Measurements from ENCODE around the gene PEX6. TPM values are rescaled to one million over a fixed set of nuclear protein-coding genes. Genes with fewer than 3 reads are reported as not detected.
A peak's percentile ranks its signal among the peaks of the same experiment; 100 is the strongest.

PEX6 gene
- total and polyA plus RNA-seq, 2 donors (not counting 3 experiments of a cell fraction or from before 2014, with no cell fraction given) = 9.9 to 11.2 TPM

DNA sequence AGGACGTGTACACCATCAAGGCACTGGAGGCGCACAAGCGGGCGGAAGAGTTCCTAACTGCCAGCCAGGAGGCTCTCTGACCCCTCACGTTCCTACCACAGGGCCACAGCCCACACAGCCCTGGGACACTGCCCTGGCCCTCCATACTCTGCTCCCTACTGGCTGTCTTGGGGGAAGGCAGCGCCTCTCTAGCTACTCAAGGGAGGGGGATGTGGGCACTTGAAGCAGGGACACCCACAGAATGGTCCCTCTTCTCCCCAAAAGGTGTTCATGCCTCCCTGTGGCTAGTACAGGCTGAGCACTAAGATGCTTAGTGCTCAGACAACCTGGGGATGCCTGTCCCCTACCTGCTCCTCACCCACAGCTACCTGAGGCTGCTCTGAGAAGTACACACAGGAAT is 32.2 kb upstream of the PEX6 start:
- BruUV-seq (replicated peaks) = TSS peak; percentile 13
- POLR2A ChIA-PET = no interaction called here
- Histone ChIP-seq H3K27me3 (ENCODE audit: control insufficient read depth in 2 of 2, insufficient read depth in 2 of 2, low read length in 2 of 2) (no peaks in the 10 kb centered on the region), H3K9me1 (replicated peaks; ENCODE audit: control insufficient read depth, extremely low read depth, insufficient read depth, low read length) (no peaks in the 10 kb centered on the region), H3K9ac (replicated peaks; ENCODE audit: extremely low read depth, insufficient read depth, low read length) (no peak overlapping the region), H3K4me2 (ENCODE audit: insufficient read depth, low read length) (no peak overlapping the region), H3K36me3 (ENCODE audit: control insufficient read depth in 2 of 2, extremely low read depth in 1 of 2, insufficient read depth in 2 of 2, low read length in 2 of 2) (peaks cover 16 to 33% of the 10 kb centered on the region in 2 experiments), H3K9me3 (replicated peaks; ENCODE audit: control insufficient read depth, insufficient read depth, low read length) (no peaks in the 10 kb centered on the region), H4K20me1 (replicated peaks; ENCODE audit: control insufficient read depth, extremely low read depth, insufficient read depth, low read length) (no peaks in the 10 kb centered on the region), H2AFZ (ENCODE audit: low read depth, low read length) (no peak overlapping the region), H3K79me2 (ENCODE audit: control insufficient read depth, insufficient read depth, low read length) (peaks cover 25% of the 10 kb centered on the region), H3K4me3 (replicated peaks in 1 of 3; ENCODE audit: insufficient read depth in 1 of 3, low read depth in 1 of 3, low read length in 3 of 3) (no peak overlapping the region), H3K4me1 (ENCODE audit: control insufficient read depth, extremely low read depth, insufficient read depth, low read length) (peaks cover 17% of the 10 kb centered on the region), H3K27ac (ENCODE audit: insufficient read depth, low read depth, low read length) (no peak overlapping the region)
- DNase-seq (ENCODE audit: low read depth, low spot score) = no peak
- FAIRE-seq = no peak
- dilution Hi-C loops (cut with MboI; ENCODE audit: extremely low pct_ligation_motif_present, low sequenced_read_pairs) = no loop called here
- CTCF ChIA-PET = interaction anchor here (1.1 to 8.7 kb wide), 5 partner anchors 27 to 133 kb away, joined by 3 to 55 read pairs (median 5); partner anchors contain the start of gene PPP2R5D
- TF ChIP-seq FOS (IDR thresholded peaks at IDR 0.05; ENCODE audit: borderline replicate concordance, insufficient read depth, low read length) = no peak
- no peak for TF ChIP-seq JUN (IDR thresholded peaks at IDR 0.05; ENCODE audit: borderline replicate concordance, insufficient read depth, insufficient read length, low read depth)
- no peak for TF ChIP-seq MYC (IDR thresholded peaks at IDR 0.05; ENCODE audit: low read depth, low read length)
- TF ChIP-seq POLR2AphosphoS5 (IDR thresholded peaks at IDR 0.05; ENCODE audit: insufficient read depth, low read depth, low read length) = no peak
- TF ChIP-seq EZH2 (IDR thresholded peaks at IDR 0.05; ENCODE audit: borderline replicate concordance, low read depth, low read length, severe bottlenecking) = no peak
- no peak for TF ChIP-seq GATA2 (IDR thresholded peaks at IDR 0.05; ENCODE audit: insufficient read depth, insufficient read length, low read depth, low read length)
- TF ChIP-seq, protein P1, sequence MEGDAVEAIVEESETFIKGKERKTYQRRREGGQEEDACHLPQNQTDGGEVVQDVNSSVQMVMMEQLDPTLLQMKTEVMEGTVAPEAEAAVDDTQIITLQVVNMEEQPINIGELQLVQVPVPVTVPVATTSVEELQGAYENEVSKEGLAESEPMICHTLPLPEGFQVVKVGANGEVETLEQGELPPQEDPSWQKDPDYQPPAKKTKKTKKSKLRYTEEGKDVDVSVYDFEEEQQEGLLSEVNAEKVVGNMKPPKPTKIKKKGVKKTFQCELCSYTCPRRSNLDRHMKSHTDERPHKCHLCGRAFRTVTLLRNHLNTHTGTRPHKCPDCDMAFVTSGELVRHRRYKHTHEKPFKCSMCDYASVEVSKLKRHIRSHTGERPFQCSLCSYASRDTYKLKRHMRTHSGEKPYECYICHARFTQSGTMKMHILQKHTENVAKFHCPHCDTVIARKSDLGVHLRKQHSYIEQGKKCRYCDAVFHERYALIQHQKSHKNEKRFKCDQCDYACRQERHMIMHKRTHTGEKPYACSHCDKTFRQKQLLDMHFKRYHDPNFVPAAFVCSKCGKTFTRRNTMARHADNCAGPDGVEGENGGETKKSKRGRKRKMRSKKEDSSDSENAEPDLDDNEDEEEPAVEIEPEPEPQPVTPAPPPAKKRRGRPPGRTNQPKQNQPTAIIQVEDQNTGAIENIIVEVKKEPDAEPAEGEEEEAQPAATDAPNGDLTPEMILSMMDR (IDR thresholded peaks at IDR 0.05; ENCODE audit: extremely low read depth in 1 of 2, insufficient read depth in 1 of 2, low read depth in 1 of 2, low read length in 2 of 2) = no peak
- TF ChIP-seq, protein P2, sequence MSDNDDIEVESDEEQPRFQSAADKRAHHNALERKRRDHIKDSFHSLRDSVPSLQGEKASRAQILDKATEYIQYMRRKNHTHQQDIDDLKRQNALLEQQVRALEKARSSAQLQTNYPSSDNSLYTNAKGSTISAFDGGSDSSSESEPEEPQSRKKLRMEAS (IDR thresholded peaks at IDR 0.05; ENCODE audit: insufficient read depth, insufficient read length) = no peak
- no peak for TF ChIP-seq POLR2A (IDR thresholded peaks at IDR 0.05; ENCODE audit: low read depth, low read length)
- intact Hi-C loops (cut with micrococcal nuclease) = loop anchor here (5.0 kb wide), 1 partner anchor 49 kb away; the partner anchor contains the start of gene GNMT

All from endothelial cell of umbilical vein (primary cell).